ENCODE measurements around the gene ENDOV.

ENDOV gene

GRCh38 chr17:80474961-80475909 lies 60.3 kb downstream of the ENDOV start:
- TF ChIP-seq ZNF274 (IDR thresholded peaks at IDR 0.05; ENCODE audit: low read depth, low read length): no peak
- no peak overlapping the region for H3K4me3 ChIP-seq (ENCODE audit: low read length)

- no peak within 1 kb of the TSS for H3K4me3 ChIP-seq (ENCODE audit: low read length)
- TF ChIP-seq ZNF274 (IDR thresholded peaks at IDR 0.05; ENCODE audit: low read depth, low read length): no peak
These were observed 61.2 kb downstream of the ENDOV start, which contains the start of gene NPTX1 for GRCh38 chr17:80475910-80476876. Gene NPTX1, minus strand, starts transcription at chr17:80476607. Its CDS starts 161 bp downstream, at chr17:80476446.

GRCh38 chr17:80476877-80477646 lies 62.1 kb downstream of the ENDOV start:
- H3K4me3 ChIP-seq (ENCODE audit: low read length): no peak overlapping the region
- no peak for TF ChIP-seq ZNF274 (IDR thresholded peaks at IDR 0.05; ENCODE audit: low read depth, low read length)

GRCh38 chr17:80477647-80478478 lies 62.9 kb downstream of the ENDOV start:
- no peak overlapping the region for H3K4me3 ChIP-seq (ENCODE audit: low read length)

GRCh38 chr17:80478487-80479245 lies 63.7 kb downstream of the ENDOV start:
- TF ChIP-seq ZNF274 (IDR thresholded peaks at IDR 0.05; ENCODE audit: low read depth, low read length): no peak
- H3K4me3 ChIP-seq (ENCODE audit: low read length): no peak overlapping the region

More at GRCh38 chr17:80477647-80478478, 62.9 kb downstream of the ENDOV start:
- TF ChIP-seq ZNF274 (IDR thresholded peaks at IDR 0.05; ENCODE audit: low read depth, low read length): no peak

GRCh38 chr17:80479246-80479566 lies 64.2 kb downstream of the ENDOV start:
- no peak overlapping the region for H3K4me3 ChIP-seq (ENCODE audit: low read length)
- TF ChIP-seq ZNF274 (IDR thresholded peaks at IDR 0.05; ENCODE audit: low read depth, low read length): no peak

- no peak overlapping the region for H3K4me3 ChIP-seq (ENCODE audit: low read length)
These were observed 65.3 kb downstream of the ENDOV start for GRCh38 chr17:80480248-80480647.

GRCh38 chr17:80481284-80482057 lies 66.5 kb downstream of the ENDOV start:
- no peak overlapping the region for H3K4me3 ChIP-seq (ENCODE audit: low read length)
- no peak for TF ChIP-seq ZNF274 (IDR thresholded peaks at IDR 0.05; ENCODE audit: low read depth, low read length)

More at GRCh38 chr17:80480248-80480647, 65.3 kb downstream of the ENDOV start:
- no peak for TF ChIP-seq ZNF274 (IDR thresholded peaks at IDR 0.05; ENCODE audit: low read depth, low read length)

- TF ChIP-seq ZNF274 (IDR thresholded peaks at IDR 0.05; ENCODE audit: low read depth, low read length): no peak
- H3K4me3 ChIP-seq (ENCODE audit: low read length): no peak overlapping the region
These were observed 67.0 kb downstream of the ENDOV start for GRCh38 chr17:80482058-80482318.

GRCh38 chr17:80482555-80483308 lies 67.8 kb downstream of the ENDOV start:
- no peak for TF ChIP-seq ZNF274 (IDR thresholded peaks at IDR 0.05; ENCODE audit: low read depth, low read length)
- no peak overlapping the region for H3K4me3 ChIP-seq (ENCODE audit: low read length)

- H3K4me3 ChIP-seq (ENCODE audit: low read length): no peak overlapping the region
- TF ChIP-seq ZNF274 (IDR thresholded peaks at IDR 0.05; ENCODE audit: low read depth, low read length): no peak
These were observed 70.9 kb downstream of the ENDOV start for GRCh38 chr17:80485846-80486245.
